Endothelial cell of umbilical vein (primary cell): ENCODE measurements around the gene DGKB. TPM values are rescaled to one million over a fixed set of nuclear protein-coding genes. Genes with fewer than 3 reads are reported as not detected.

Experiments
- BruUV-seq: library from RNA; stranded (reverse); fragments of 400-500 nt; replicated peaks from 2 replicates; lab custom pipeline; 2021; lab: Mats Ljungman, UMichigan
- CTCF ChIA-PET: fragments of 300-600, 350-600 bp; sonication (Branson Sonifier 250); formaldehyde crosslinking; loops from one replicate; lab custom pipeline; 2021; ENCODE audit warnings: antibody characterized with exemption, inconsistent platforms; lab: Charles Lee
- POLR2A ChIA-PET: fragments of 300-600, 350-600 bp; sonication (Branson Sonifier 250); formaldehyde crosslinking; loops from one replicate; lab custom pipeline; 2021; ENCODE audit warnings: antibody characterized with exemption, inconsistent platforms; lab: Charles Lee
- DNase-seq: peaks from one replicate; pipeline ENCODE4 v3.0.0-alpha.2; 2011; ENCODE audit warnings: low read depth, low spot score
- FAIRE-seq: peaks from 2 replicates; lab custom pipeline; 2011; peaks lifted over from hg19 to GRCh38; lab: Jason Lieb, UNC
- H2AFZ ChIP-seq: 2 replicates; pipeline ENCODE4 v1.6.0; 2012; ENCODE audit warnings: low read depth, low read length, control low read depth, inconsistent platforms
- H3K27ac ChIP-seq: 2 replicates; pipeline ENCODE4 v1.5.1; 2011; ENCODE audit warnings: low read depth, mild to moderate bottlenecking, control low read depth, low read length, moderate library complexity; ENCODE audit not compliant: insufficient read depth
- H3K27me3 ChIP-seq, 2 experiments: 2 replicates each; pipeline versions ENCODE4 v1.6.0 to v1.6.1; 2011; ENCODE audit warnings: low read length in 2 of 2, mixed read lengths in 1 of 2; ENCODE audit not compliant: control insufficient read depth in 2 of 2, insufficient read depth in 2 of 2
- H3K36me3 ChIP-seq, 2 experiments: 2 replicates in 1 of 2; 3 replicates in 1 of 2; pipeline ENCODE4 v1.5.1; 2011; ENCODE audit warnings: low read length in 2 of 2, mild to moderate bottlenecking in 1 of 2, moderate library complexity in 1 of 2; ENCODE audit not compliant: control insufficient read depth in 2 of 2, insufficient read depth in 2 of 2; ENCODE audit errors: extremely low read depth in 1 of 2
- H3K4me1 ChIP-seq: 3 replicates; pipeline ENCODE4 v1.5.1; 2011; ENCODE audit warnings: mild to moderate bottlenecking, low read length; ENCODE audit not compliant: control insufficient read depth, insufficient read depth; ENCODE audit errors: extremely low read depth
- H3K4me2 ChIP-seq: 2 replicates; pipeline ENCODE4 v1.6.1; 2011; ENCODE audit warnings: low read length, control low read depth, mixed read lengths; ENCODE audit not compliant: insufficient read depth
- H3K4me3 ChIP-seq, 3 experiments: fragments of 200-600 bp in 1 of 3; sonication (generic), shearing (Covaris generic) in 1 of 3; replicated peaks in 1 of 3; 2 replicates each; pipeline ENCODE4 v1.5.1; 2011 to 2016; ENCODE audit warnings: control low read depth in 3 of 3, low read length in 3 of 3, mild to moderate bottlenecking in 2 of 3, inconsistent platforms in 1 of 3, low read depth in 1 of 3, moderate library complexity in 1 of 3; ENCODE audit not compliant: insufficient read depth in 1 of 3
- H3K79me2 ChIP-seq: 2 replicates; pipeline ENCODE4 v1.6.0; 2012; ENCODE audit warnings: low read length, inconsistent platforms; ENCODE audit not compliant: control insufficient read depth, insufficient read depth
- H3K9ac ChIP-seq: replicated peaks from 2 replicates; pipeline ENCODE3; 2011; ENCODE audit warnings: low read length, control low read depth; ENCODE audit not compliant: insufficient read depth; ENCODE audit errors: extremely low read depth
- H3K9me1 ChIP-seq: replicated peaks from 3 replicates; pipeline ENCODE4 v1.6.0; 2011; ENCODE audit warnings: mild to moderate bottlenecking, low read length; ENCODE audit not compliant: control insufficient read depth, insufficient read depth; ENCODE audit errors: extremely low read depth
- H3K9me3 ChIP-seq: replicated peaks from 2 replicates; pipeline ENCODE4 v1.5.1; 2012; ENCODE audit warnings: low read length, inconsistent platforms; ENCODE audit not compliant: control insufficient read depth, insufficient read depth
- H4K20me1 ChIP-seq: replicated peaks from 2 replicates; pipeline ENCODE3; 2011; ENCODE audit warnings: mild to moderate bottlenecking, low read length; ENCODE audit not compliant: control insufficient read depth, insufficient read depth; ENCODE audit errors: extremely low read depth
- CTCF ChIP-seq, 2 donors: IDR thresholded peaks; 1 replicate in 1 of 2; 2 replicates in 1 of 2; pipeline ENCODE4 v1.5.1; 2011; ENCODE audit warnings: low read length in 2 of 2, mild to moderate bottlenecking in 2 of 2, moderate library complexity in 2 of 2, control low read depth in 1 of 2, inconsistent platforms in 1 of 2, low read depth in 1 of 2; ENCODE audit not compliant: insufficient read depth in 1 of 2; ENCODE audit errors: extremely low read depth in 1 of 2
- EZH2 ChIP-seq: IDR thresholded peaks from 2 replicates; pipeline ENCODE4 v1.6.1; 2012; ENCODE audit warnings: borderline replicate concordance, low read depth, mild to moderate bottlenecking, moderate library complexity, low read length, inconsistent platforms; ENCODE audit not compliant: severe bottlenecking
- FOS ChIP-seq: IDR thresholded peaks from 2 replicates; pipeline ENCODE4 v1.6.1; 2011; ENCODE audit warnings: mild to moderate bottlenecking, low read length, moderate library complexity, borderline replicate concordance; ENCODE audit not compliant: insufficient read depth
- GATA2 ChIP-seq: IDR thresholded peaks from 2 replicates; pipeline ENCODE4 v1.7.0; 2011; ENCODE audit warnings: low read depth, mild to moderate bottlenecking, moderate library complexity, mixed read lengths, low read length; ENCODE audit not compliant: insufficient read length, insufficient read depth
- JUN ChIP-seq: IDR thresholded peaks from 2 replicates; pipeline ENCODE4 v1.6.1; 2011; ENCODE audit warnings: borderline replicate concordance, low read depth; ENCODE audit not compliant: insufficient read length, insufficient read depth
- MYC ChIP-seq: IDR thresholded peaks from one replicate; pipeline ENCODE4 v1.6.1; 2011; ENCODE audit warnings: mild to moderate bottlenecking, low read depth, low read length
- POLR2A ChIP-seq: IDR thresholded peaks from 2 replicates; pipeline ENCODE4 v1.6.1; 2012; ENCODE audit warnings: low read depth, mild to moderate bottlenecking, control low read depth, low read length
- POLR2AphosphoS5 ChIP-seq: IDR thresholded peaks from 2 replicates; pipeline ENCODE4 v1.6.1; 2012; ENCODE audit warnings: low read depth, mild to moderate bottlenecking, control low read depth, low read length, moderate library complexity; ENCODE audit not compliant: insufficient read depth
- dilution Hi-C: fragments of 300-500 bp; cut with MboI; formaldehyde crosslinking; loops from one replicate; pipeline ENCODE4 v1.15.0; 2019; ENCODE audit warnings: low sequenced_read_pairs; ENCODE audit not compliant: extremely low pct_ligation_motif_present
- intact Hi-C: fragments of 100-400 bp; cut with micrococcal nuclease; formaldehyde crosslinking; loops from one replicate; pipeline ENCODE4 v1.10.0; 2022
- polyA plus RNA-seq, 4 experiments: library from polyadenylated mRNA; depleted of rRNA in 3 of 4; stranded (reverse) in 3 of 4; unstranded in 1 of 4; fragments of >200 nt; gene quantifications; 2 replicates each; pipeline versions ENCODE4 v1.2.1 to v1.2.3, GENCODE V29; 2011 to 2012; ENCODE audit warnings: missing spikeins in 1 of 4
- total RNA-seq: library from RNA; stranded (reverse); gene quantifications from 2 replicates; pipeline ENCODE4 v1.2.3, GENCODE V29; 2021
- TF ChIP-seq, protein P1 (sequence below): IDR thresholded peaks from 2 replicates; pipeline ENCODE4 v1.6.1; 2011; ENCODE audit not compliant: insufficient read depth, insufficient read length

DGKB gene
- total and polyA plus RNA-seq, 2 donors (not counting 3 experiments of a cell fraction or from before 2014, with no cell fraction given) = not detected

DNA sequence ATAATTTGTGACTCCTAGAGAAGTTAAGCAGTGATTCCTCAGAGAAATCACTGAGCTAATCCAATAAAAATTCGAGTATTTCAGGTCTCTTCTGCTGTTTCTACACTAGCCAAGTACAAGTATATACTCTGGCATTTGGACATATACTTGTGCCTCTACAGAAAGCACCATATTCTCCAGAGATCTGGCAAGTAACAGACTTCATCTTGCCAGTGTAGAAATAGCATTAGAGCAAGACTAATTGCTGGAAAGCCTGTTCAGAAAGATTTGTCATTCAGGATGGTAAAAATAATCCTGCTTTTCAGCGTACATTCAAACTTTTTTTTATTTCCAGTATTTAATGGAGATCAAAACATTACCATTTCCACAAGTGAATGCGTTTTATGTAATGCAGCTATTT, 502.3 kb downstream of the DGKB start:
- no peaks in the 10 kb centered on the region for H3K27me3 ChIP-seq
- no peaks in the 10 kb centered on the region for H3K9me1 ChIP-seq
- no peaks in the 10 kb centered on the region for H4K20me1 ChIP-seq
- H3K4me3 ChIP-seq = no peak overlapping the region
- H3K79me2 ChIP-seq = no peaks in the 10 kb centered on the region
- dilution Hi-C loops = no loop called here
- CTCF ChIA-PET = no interaction called here
- H3K4me1 ChIP-seq = no peaks in the 10 kb centered on the region
- POLR2A ChIA-PET = no interaction called here
- BruUV-seq = no TSS peak
- no peak for FAIRE-seq
- no peak overlapping the region for H3K9ac ChIP-seq
- no peak overlapping the region for H3K27ac ChIP-seq
- peaks cover 2% of the 10 kb centered on the region for H3K9me3 ChIP-seq
- intact Hi-C loops = no loop called here
- H3K4me2 ChIP-seq = no peak overlapping the region
- DNase-seq = no peak
- TF ChIP-seq POLR2AphosphoS5 (no peak), EZH2 (no peak), FOS (no peak), POLR2A (no peak), GATA2 (no peak), MYC (no peak)
- TF ChIP-seq, protein P1, sequence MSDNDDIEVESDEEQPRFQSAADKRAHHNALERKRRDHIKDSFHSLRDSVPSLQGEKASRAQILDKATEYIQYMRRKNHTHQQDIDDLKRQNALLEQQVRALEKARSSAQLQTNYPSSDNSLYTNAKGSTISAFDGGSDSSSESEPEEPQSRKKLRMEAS = no peak
- H2AFZ ChIP-seq = no peak overlapping the region
- no peaks in the 10 kb centered on the region for H3K36me3 ChIP-seq

DNA sequence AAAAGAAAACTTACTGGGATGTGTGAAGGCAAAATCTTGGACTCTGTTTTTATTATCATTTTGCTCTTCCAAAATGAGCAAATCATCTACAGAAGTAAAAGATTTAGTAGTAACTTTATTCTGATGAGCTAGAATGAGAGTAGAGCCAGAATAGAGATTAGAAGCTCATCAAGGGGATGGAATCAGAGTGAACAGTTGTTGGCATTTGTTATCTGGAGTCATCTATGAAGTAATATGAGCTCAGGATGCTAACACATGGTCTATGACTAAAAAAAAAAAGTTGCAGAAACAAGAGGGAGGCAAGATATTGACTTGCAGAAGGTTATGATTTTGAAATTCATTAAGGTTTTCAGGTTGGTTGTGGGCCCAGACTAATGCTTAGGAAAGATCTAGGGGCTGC, 504.0 kb downstream of the DGKB start:
- no peak overlapping the region for H3K27ac ChIP-seq
- no peaks in the 10 kb centered on the region for H3K36me3 ChIP-seq
- POLR2A ChIA-PET = no interaction called here
- FAIRE-seq (no peak), DNase-seq (no peak)
- H3K27me3 ChIP-seq = no peaks in the 10 kb centered on the region
- CTCF ChIA-PET = no interaction called here
- H3K4me2 ChIP-seq = no peak overlapping the region
- H3K4me3 ChIP-seq = no peak overlapping the region
- H3K9ac ChIP-seq = no peak overlapping the region
- no peaks in the 10 kb centered on the region for H3K9me1 ChIP-seq
- H3K9me3 ChIP-seq = no peaks in the 10 kb centered on the region
- H2AFZ ChIP-seq = no peak overlapping the region
- no peaks in the 10 kb centered on the region for H3K4me1 ChIP-seq
- intact Hi-C loops = no loop called here
- BruUV-seq = no TSS peak
- dilution Hi-C loops = no loop called here
- H3K79me2 ChIP-seq = no peaks in the 10 kb centered on the region
- H4K20me1 ChIP-seq = no peaks in the 10 kb centered on the region
- no peak for TF ChIP-seq MYC
- TF ChIP-seq JUN = no peak
- TF ChIP-seq CTCF (IDR thresholded peaks at IDR 0.05; ENCODE audit: extremely low read depth in 1 of 2, insufficient read depth in 1 of 2, low read depth in 1 of 2, low read length in 2 of 2) = no peak
- no peak for TF ChIP-seq GATA2
- no peak for TF ChIP-seq EZH2
- TF ChIP-seq, protein P1 = no peak
- TF ChIP-seq POLR2AphosphoS5 = no peak
- no peak for TF ChIP-seq POLR2A
- TF ChIP-seq FOS = no peak
